Coronary artery (tissue), 2 donors: ENCODE measurements around the gene PDE4DIP.
"Not testable (repeated sequence)": the region's sequence is repeated elsewhere in the genome, so short reads cannot be mapped to it uniquely, and the experiment has no call there.

Source experiments
- DNase-seq: peaks from one replicate; pipeline ENCODE4 v3.0.0-alpha.2; 2017; ENCODE audit warnings: low spot score
- H3K27ac ChIP-seq, 2 donors: fragments of 200-600 bp; sonication (generic); one replicate each; pipeline ENCODE4 v1.5.1; 2016 to 2019
- H3K4me3 ChIP-seq: fragments of 200-600 bp; sonication (generic); 2 replicates; pipeline ENCODE4 v1.5.1; 2016; ENCODE audit warnings: mild to moderate bottlenecking, moderate library complexity

The PDE4DIP gene

GRCh38 chr1:148958343-148958742, 114.1 kb downstream of the PDE4DIP start:
- H3K4me3 ChIP-seq, DNase-seq, H3K27ac ChIP-seq: not testable (repeated sequence)

- not testable (repeated sequence) for DNase-seq, H3K27ac ChIP-seq, H3K4me3 ChIP-seq
These were observed 116.2 kb downstream of the PDE4DIP start for GRCh38 chr1:148960212-148961000.

- not testable (repeated sequence) for DNase-seq, H3K4me3 ChIP-seq, H3K27ac ChIP-seq
These were observed 118.1 kb downstream of the PDE4DIP start for GRCh38 chr1:148962127-148962857.

GRCh38 chr1:148966084-148966483, 121.9 kb downstream of the PDE4DIP start:
- not testable (repeated sequence) for H3K27ac ChIP-seq, DNase-seq

GRCh38 chr1:148967580-148967979, 123.4 kb downstream of the PDE4DIP start:
- not testable (repeated sequence) for DNase-seq, H3K4me3 ChIP-seq, H3K27ac ChIP-seq

More at GRCh38 chr1:148966084-148966483, 121.9 kb downstream of the PDE4DIP start:
- H3K4me3 ChIP-seq: not testable (repeated sequence)

GRCh38 chr1:148968682-148969081, 124.5 kb downstream of the PDE4DIP start:
- not testable (repeated sequence) for H3K27ac ChIP-seq, H3K4me3 ChIP-seq, DNase-seq

- H3K27ac ChIP-seq, H3K4me3 ChIP-seq, DNase-seq: not testable (repeated sequence)
These were observed 124.9 kb downstream of the PDE4DIP start for GRCh38 chr1:148969126-148969525.

- not testable (repeated sequence) for H3K4me3 ChIP-seq, H3K27ac ChIP-seq, DNase-seq
These were observed 131.2 kb downstream of the PDE4DIP start for GRCh38 chr1:148975453-148975852.

- DNase-seq, H3K4me3 ChIP-seq, H3K27ac ChIP-seq: not testable (repeated sequence)
These were observed 131.8 kb downstream of the PDE4DIP start for GRCh38 chr1:148975866-148976537.

GRCh38 chr1:148977785-148978184, 133.6 kb downstream of the PDE4DIP start:
- not testable (repeated sequence) for DNase-seq, H3K4me3 ChIP-seq, H3K27ac ChIP-seq

- not testable (repeated sequence) for H3K27ac ChIP-seq, H3K4me3 ChIP-seq, DNase-seq
These were observed 145.2 kb downstream of the PDE4DIP start for GRCh38 chr1:148989378-148989777.

GRCh38 chr1:148990233-148990788, 146.1 kb downstream of the PDE4DIP start:
- H3K4me3 ChIP-seq, H3K27ac ChIP-seq, DNase-seq: not testable (repeated sequence)

- not testable (repeated sequence) for DNase-seq, H3K27ac ChIP-seq
These were observed 147.6 kb downstream of the PDE4DIP start for GRCh38 chr1:148991818-148992217.

GRCh38 chr1:148992364-148992763, 148.1 kb downstream of the PDE4DIP start:
- H3K27ac ChIP-seq, DNase-seq, H3K4me3 ChIP-seq: not testable (repeated sequence)

More at GRCh38 chr1:148991818-148992217, 147.6 kb downstream of the PDE4DIP start:
- not testable (repeated sequence) for H3K4me3 ChIP-seq

GRCh38 chr1:148996449-148997224, 152.4 kb downstream of the PDE4DIP start:
- not testable (repeated sequence) for DNase-seq, H3K4me3 ChIP-seq, H3K27ac ChIP-seq

- H3K27ac ChIP-seq, DNase-seq, H3K4me3 ChIP-seq: not testable (repeated sequence)
These were observed 153.2 kb downstream of the PDE4DIP start for GRCh38 chr1:148997405-148997804.

- not testable (repeated sequence) for H3K4me3 ChIP-seq, H3K27ac ChIP-seq
These were observed 158.4 kb downstream of the PDE4DIP start for GRCh38 chr1:149002664-149003063.

GRCh38 chr1:149008326-149008725, 164.1 kb downstream of the PDE4DIP start:
- DNase-seq, H3K4me3 ChIP-seq, H3K27ac ChIP-seq: not testable (repeated sequence)

More at GRCh38 chr1:149002664-149003063, 158.4 kb downstream of the PDE4DIP start:
- not testable (repeated sequence) for DNase-seq
